GM21381 (cell line): ENCODE data around the gene DNAJB13.
"Not testable (repeated sequence)": the region's sequence is repeated elsewhere in the genome, so short reads cannot be mapped to it uniquely, and the experiment has no call there.

Experiments
- ATAC-seq: cut with Tn5 transposase; IDR thresholded peaks from one replicate; pipeline ENCODE4 v1.9.1; 2021; ENCODE audit warnings: mild to moderate bottlenecking, moderate library complexity; ENCODE audit not compliant: unreplicated experiment

The DNAJB13 gene

GRCh38 chr11:73976451-73977151, 25.8 kb downstream of the DNAJB13 start:
- ATAC-seq, result no peak

GRCh38 chr11:73977856-73978519, 27.2 kb downstream of the DNAJB13 start:
- no peak for ATAC-seq

DNA sequence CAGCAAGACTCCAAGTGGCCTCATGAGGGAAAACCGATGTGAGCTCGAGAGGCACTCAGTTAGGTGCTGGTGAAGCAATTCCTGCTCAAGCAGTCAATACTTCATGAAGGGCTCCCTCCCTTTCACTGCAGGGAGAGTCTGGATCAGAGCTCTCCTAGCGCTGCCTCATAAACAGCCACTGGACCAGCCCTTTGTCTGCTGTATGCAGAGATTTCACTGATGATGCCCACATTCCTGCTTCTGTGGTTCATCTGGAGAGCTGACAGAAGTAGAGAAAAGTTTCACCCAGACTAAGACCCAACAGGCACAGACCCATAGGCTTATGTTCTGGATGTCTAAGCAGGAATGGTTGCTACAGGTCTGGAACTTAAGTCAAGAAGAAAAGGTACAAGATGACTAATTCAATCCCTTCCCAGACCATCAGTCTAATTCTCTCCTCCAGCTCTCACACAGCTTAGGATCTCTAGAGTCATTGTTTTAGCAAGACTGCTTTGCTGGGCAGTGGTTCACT, 27.8 kb downstream of the DNAJB13 start:
- no peak for ATAC-seq

DNA sequence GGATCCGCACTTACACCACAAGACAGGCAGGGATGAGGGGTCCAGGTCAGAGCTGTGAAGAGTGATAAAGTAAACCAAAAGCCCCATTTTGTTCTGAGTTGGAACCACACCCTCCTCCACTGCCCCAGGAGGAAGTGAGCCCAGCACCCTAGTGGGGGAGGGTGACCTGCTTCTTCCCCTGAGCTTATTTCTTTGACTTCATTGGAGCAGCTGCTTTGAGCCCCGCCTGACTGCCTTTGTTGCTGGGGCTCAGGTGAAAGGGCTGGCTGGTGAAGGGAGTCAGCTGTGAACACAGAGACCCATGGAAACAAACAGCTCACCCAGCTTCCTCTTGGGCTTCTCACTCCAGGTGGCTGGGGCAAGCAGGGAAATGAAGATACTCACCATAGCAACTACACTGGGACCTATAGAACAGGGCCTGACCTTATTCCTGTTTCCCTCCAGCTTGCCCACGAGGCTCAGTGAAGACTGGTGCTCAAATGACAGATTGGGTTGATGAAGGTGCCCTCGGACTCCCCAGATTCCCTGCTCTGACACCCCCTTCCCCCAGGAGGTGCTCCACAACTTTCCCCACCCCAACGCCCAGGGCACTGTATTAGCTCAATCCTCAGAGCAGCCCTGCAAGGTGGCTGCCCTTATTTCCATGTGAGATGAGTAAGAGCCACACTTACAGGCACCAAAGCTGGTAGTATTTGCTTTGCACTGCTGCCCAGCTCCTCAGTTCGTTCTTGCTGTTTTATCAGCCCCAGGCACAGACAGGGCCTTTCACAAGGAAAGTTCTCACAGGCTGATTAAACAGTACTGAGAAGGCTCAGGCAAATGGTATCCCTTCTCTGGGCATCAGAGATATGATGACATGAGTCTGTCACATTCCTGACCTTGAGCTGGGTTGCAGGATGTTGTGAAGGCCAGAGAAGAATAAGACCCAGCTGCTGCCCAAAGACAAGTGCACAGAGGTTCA, 29.5 kb downstream of the DNAJB13 start:
- ATAC-seq, result peak; percentile 46

DNA sequence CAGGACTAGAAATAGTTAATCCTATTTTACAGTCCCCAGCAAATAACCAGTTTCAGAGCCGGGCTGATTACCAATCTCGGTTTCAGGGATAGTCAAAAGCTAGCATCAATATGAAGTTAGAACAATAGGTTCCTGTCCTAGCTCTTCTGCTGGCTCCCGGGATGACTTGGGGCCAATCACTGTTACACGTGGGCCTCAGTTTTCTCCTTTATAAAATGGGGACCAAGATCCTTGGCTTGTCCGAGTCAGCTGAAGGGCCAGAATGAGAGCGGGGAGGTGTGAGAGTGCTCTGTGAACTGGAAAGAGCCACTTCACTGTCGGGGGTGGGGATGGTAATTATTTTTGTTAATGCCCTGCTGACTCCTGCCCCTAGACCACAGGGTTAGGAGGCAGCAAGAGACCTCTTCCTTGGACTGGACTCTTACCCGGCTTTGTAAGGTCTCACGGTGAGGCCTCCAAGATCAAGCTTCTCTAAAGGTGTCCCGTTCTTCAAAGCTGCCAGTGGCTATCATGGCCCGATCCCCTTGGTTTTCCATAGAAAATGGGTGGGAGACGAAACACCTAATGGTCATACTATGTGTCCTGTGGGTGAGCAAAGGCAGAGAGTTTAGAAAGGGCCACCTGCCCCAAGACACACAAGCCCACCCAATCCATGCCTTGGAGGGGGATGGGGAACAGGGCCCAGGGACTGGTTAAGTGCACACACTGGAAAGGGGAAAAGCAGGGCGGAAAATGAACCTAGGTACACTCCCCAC, 30.4 kb downstream of the DNAJB13 start:
- no peak for ATAC-seq

DNA sequence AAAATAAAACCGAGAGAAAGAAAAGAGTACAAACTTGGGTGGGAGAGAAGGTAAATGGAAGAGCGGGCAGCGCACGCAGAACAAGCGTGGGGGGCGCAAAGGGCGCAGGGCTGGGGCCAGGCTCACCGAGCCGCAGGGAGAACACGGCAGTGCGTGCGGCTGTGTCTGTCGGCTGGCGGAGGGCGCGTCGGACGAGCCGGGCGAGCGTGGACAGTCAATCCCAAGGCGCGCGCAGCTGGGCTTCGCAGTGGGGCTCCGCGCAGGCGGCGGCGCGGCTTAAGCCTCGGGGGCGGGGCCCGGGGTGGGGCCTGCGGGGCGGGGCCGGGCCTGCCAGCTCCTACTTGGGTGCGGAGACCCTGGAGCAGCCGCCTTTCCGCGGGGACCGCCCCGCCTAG, 31.8 kb downstream of the DNAJB13 start, which contains the start of gene UCP2:
UCP2 (minus strand) TSS at position 249 of the 395 bp plus-strand sequence. CDS start 4,465 bp downstream, outside the sequence.
- peak; percentile 43 for ATAC-seq

DNA sequence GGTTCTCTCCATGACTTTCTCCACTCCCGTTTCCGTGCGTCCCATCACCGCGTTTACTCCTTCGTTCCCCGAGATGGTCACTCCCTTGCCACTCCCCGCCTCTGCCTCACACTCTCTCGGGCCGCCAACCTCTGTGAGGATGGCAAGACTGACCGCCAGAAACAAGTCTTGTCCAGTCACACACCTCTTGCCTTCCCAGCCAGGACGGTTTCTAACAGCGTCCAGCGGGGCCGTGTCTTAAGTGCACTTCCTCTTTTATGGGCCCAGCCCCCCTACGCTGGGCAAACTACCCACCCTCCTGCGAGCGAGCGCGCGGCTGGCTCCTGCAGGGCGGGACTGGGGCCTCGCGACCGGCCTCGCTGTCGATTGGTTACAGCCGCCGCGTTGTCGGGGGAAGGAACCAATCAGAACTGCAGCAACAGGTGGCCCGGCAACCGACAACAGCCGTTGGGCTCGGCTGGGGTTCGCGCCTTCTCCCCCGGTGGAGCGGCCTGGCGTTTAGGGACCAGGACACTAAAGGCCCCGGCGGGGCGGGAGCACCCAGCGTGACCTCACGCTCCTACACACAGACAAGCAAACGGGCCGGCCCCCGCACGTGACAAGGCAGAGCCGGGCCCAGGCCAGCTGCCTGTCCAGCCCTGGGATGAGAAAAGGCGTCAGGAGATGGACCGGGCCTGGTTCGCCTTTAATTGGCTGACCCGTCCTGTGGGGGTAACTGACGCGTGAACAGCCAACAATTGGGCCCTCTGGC, 32.3 kb downstream of the DNAJB13 start:
- ATAC-seq, result peak; percentile 69

- no peak for ATAC-seq
Measured at GRCh38 chr11:73983741-73984538, 33.1 kb downstream of the DNAJB13 start.

DNA sequence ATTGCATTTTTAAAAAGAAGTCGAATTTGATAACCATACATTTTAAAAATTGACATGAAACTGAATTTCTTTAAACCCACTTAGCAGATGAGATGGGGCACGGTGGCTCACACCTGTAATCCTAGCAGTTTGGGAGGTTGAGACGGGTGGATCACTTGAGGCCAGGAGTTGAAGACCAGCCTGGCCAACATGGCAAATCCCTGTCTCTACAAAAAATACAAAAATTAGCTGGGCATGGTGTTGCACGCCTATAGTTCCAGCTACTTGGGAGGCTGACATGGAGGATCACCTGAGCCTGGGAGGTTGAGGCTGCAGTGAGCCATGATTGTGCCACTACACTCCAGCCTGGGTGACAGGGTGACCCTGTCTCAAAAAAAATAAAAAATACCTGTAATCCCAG, 34.8 kb downstream of the DNAJB13 start:
- ATAC-seq, result not testable (repeated sequence)

DNA sequence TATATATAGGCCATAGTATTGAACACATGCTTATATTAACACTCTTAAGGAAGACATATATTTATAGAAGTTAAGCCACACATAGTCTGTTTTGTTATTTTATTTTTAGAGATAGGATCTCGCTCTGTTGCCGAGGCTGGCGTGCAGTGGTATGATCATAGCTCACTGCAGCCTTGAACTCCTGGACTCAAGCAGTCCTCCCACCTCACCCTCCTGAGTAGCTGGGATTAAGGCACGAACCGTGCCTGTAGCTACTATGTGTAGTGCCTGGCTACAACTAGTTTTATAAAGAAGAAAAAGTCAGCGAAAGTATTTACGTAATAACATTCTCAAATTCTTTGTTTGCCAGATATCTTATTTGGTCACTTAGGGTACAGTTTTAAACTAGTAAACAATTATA, 37.4 kb downstream of the DNAJB13 start:
- no peak for ATAC-seq

DNA sequence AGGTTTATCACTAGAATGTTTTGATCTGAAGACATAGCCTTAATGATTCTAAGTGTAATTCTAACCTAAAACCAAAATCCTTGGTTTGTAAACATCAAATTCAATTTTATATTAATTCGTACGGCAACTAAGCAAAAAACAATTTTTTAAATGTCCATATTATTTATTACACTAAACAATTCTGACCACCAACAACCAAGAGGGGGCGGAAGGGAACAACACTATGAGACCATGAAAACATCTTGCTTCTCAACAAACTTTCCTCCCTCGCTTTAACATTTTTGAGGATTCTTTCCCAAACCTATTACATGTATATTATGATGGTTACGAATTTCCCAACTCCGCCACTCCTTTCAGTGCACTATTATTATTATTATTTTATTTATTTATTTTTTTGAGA, 38.3 kb downstream of the DNAJB13 start:
- ATAC-seq, result no peak

- ATAC-seq, result no peak
Measured at GRCh38 chr11:73990730-73991129, 39.9 kb downstream of the DNAJB13 start.

DNA sequence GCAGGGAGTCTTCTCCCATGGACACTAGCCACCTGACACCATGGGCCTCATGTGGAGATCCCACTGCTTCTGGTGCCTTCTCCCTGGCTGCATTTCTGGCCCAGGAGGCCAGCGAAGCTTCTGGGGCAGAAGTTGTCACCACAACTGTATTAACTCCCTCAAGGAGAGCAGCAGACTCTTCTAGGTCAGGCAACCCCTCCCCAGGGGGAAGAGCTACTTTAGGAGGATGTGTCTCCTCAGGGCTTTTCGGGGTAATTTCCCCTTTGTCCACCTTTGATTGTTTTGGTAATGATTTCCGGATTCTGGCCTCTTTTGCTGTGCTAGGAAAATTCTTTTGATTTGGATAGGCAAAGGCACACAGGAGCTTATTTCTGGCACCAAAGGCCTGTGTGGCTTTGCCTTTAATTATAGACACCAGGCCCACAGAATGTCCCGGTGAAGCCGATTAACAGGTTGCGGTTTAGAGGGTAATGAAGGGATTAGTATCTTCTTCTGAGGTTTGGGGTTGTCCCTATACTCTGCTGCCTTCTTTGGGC, 40.7 kb downstream of the DNAJB13 start:
- ATAC-seq, result no peak

GRCh38 chr11:73995247-73995646, 44.4 kb downstream of the DNAJB13 start:
- ATAC-seq, result peak; percentile 48

DNA sequence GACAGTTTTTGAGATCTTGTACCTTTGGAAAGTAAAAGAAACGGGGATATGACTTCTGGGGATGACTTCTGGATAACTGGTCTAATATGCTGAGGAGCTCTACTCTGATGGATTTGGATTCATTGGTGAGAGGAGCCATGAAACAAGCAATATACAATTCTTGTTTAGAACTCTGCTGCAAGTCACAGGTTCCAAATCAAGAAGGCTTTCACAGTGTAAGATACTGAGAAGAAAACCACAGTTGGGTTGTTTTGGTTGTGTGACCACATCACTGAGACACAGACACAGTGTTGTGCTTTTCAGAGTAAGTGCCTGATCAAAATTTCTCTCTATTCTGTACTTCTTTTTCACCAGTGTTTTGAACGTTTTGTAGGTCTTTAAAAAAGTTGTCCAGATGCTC, 44.9 kb downstream of the DNAJB13 start:
- ATAC-seq, result no peak

DNA sequence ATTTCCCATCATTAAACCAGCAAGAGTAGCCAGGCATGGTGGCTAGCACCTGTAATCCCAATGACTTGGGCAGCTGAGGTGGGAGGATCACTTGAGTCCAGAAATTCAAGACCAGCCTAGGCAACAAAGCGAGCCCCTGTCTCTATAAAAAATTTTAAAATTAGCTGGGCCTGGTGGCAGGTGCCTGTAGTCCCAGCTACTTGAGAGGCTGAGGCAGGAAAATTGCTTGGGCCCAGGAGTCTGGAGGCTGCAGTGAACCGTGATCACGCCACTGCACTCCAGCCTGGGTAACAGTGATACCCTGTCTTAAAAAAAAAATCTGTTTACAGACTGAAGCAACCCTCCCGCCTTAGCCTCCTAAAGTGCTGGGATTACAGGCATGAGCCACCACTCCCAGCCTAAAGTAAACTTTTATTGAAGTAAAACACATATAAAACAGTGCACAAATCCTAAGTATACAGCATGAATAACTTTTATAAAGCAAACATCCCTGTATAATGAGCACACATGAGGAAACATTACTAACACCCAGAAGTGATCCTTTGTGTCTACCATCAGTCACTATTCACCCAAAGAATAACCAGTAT, 45.4 kb downstream of the DNAJB13 start:
- ATAC-seq, result no peak

- ATAC-seq, result no peak
Measured at GRCh38 chr11:73997120-73997770, 46.4 kb downstream of the DNAJB13 start.
